Vagina (tissue), 2 donors: ENCODE data around the gene KRT24. TPM values are rescaled to one million over a fixed set of nuclear protein-coding genes. Genes with fewer than 3 reads are reported as not detected.

ENCODE experiments used
- DNase-seq, 2 donors: peaks; one replicate each; pipeline ENCODE4 v3.0.0-alpha.2; 2017; ENCODE audit errors: extremely low spot score in 2 of 2
- H3K27ac ChIP-seq: fragments of 200-600 bp; sonication (generic); one replicate; pipeline ENCODE4 v1.5.1; 2019
- H3K27me3 ChIP-seq: fragments of 200-600 bp; sonication (generic); one replicate; pipeline ENCODE4 v1.5.1; 2019
- H3K36me3 ChIP-seq, 2 donors: fragments of 200-600 bp; sonication (generic); one replicate each; pipeline ENCODE4 v1.5.1; 2017 to 2019
- H3K4me1 ChIP-seq: fragments of 200-600 bp; sonication (generic); one replicate; pipeline ENCODE4 v1.5.1; 2019
- H3K4me3 ChIP-seq, 2 donors: fragments of 200-600 bp; sonication (generic); 1 replicate in 1 of 2; 2 replicates in 1 of 2; pipeline ENCODE4 v1.5.1; 2016 to 2019
- H3K9me3 ChIP-seq: fragments of 200-600 bp; sonication (generic); one replicate; pipeline ENCODE4 v1.5.1; 2019
- CTCF ChIP-seq, 3 experiments: fragments of 450-650 bp in 2 of 3; fragments of 200-600 bp in 1 of 3; sonication (generic) in 1 of 3; IDR thresholded peaks; one replicate each; pipeline ENCODE4 v1.5.1; 2017 to 2019; ENCODE audit warnings: antibody characterized with exemption in 3 of 3, mild to moderate bottlenecking in 2 of 3, moderate library complexity in 2 of 3
- POLR2A ChIP-seq, 2 donors: fragments of 450-650 bp; IDR thresholded peaks; one replicate each; pipeline ENCODE4 v1.6.1; 2017; ENCODE audit warnings: antibody characterized with exemption in 2 of 2, mild to moderate bottlenecking in 2 of 2, moderate library complexity in 2 of 2
- POLR2AphosphoS5 ChIP-seq, 2 donors: sonication (generic); formaldehyde crosslinking; IDR thresholded peaks; one replicate each; pipeline ENCODE4 v1.9.0; 2017; ENCODE audit warnings: antibody characterized with exemption in 2 of 2, mild to moderate bottlenecking in 2 of 2, low read depth in 1 of 2; ENCODE audit not compliant: insufficient read depth in 1 of 2
- intact Hi-C: fragments of 100-400 bp; cut with DNase I; formaldehyde crosslinking; loops from one replicate; pipeline ENCODE4 v1.15.1; 2023
- total RNA-seq: library from RNA; depleted of rRNA; stranded (reverse); fragments of >200 nt; gene quantifications from one replicate; pipeline ENCODE4 v1.2.3, GENCODE V29; 2016

Gene KRT24
- total RNA-seq, 1 donor from 2014 or later: 1.5 TPM

- intact Hi-C loops: no loop called here
- H3K4me3 ChIP-seq: no peak overlapping the region
- H3K36me3 ChIP-seq: no peaks in the 10 kb centered on the region
- no peaks in the 10 kb centered on the region for H3K9me3 ChIP-seq
- no peak for DNase-seq
- H3K27ac ChIP-seq: peak overlapping the region; percentile 61
- H3K27me3 ChIP-seq: no peaks in the 10 kb centered on the region
- H3K4me1 ChIP-seq: peaks cover 6% of the 10 kb centered on the region
- TF ChIP-seq CTCF (IDR thresholded peaks at IDR 0.05) (no peak), POLR2AphosphoS5 (IDR thresholded peaks at IDR 0.05; ENCODE audit: insufficient read depth in 1 of 2, low read depth in 1 of 2) (no peak), POLR2A (IDR thresholded peaks at IDR 0.05) (no peak)
Measured at GRCh38 chr17:40722241-40722640, 18.7 kb upstream of the KRT24 start.

DNA sequence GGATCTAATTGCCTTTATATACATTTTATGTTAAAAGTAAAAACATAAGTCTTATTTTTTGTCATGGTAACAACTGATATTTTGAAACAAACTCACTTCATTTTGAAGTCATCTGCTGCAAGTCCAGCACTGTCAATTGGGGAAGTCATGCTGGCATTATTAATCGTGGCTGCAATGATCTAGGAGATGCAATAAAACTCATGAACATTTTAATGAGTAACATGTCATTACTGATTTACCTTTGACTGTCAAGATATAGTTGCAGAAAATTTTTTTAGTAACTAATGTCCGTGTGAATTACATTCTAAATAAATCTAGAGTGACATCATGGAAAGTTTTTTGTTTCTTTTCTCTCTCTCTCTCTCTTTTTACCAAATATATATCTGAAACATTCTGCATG, 17.3 kb upstream of the KRT24 start:
- peaks cover 6% of the 10 kb centered on the region for H3K4me1 ChIP-seq
- no peak for DNase-seq
- no peak overlapping the region for H3K27ac ChIP-seq
- TF ChIP-seq CTCF (IDR thresholded peaks at IDR 0.05): no peak
- TF ChIP-seq POLR2A (IDR thresholded peaks at IDR 0.05): no peak
- no peak for TF ChIP-seq POLR2AphosphoS5 (IDR thresholded peaks at IDR 0.05; ENCODE audit: insufficient read depth in 1 of 2, low read depth in 1 of 2)
- H3K9me3 ChIP-seq: no peaks in the 10 kb centered on the region
- H3K27me3 ChIP-seq: no peaks in the 10 kb centered on the region
- intact Hi-C loops: no loop called here
- H3K4me3 ChIP-seq: no peak overlapping the region
- no peaks in the 10 kb centered on the region for H3K36me3 ChIP-seq

DNA sequence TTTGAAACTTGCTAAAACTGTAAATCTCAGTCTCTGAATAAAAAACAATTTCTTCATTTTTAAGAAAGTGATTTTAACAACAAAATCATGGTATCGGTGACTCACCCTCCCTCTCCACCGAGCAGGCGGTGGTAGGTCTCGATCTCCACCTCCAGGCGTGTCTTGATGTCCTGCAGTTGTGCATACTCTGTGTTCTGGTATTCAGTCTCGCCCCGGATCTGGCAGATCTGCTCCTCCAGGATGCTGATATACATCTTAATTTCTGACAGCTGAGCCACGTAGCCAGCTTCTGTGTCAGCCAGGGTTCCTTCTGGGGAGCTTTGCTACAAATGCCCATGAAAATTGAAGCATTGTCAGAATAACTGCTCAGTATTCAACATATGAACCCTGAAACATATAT, 15.4 kb upstream of the KRT24 start:
- Histone ChIP-seq H3K4me1 (peaks cover 6% of the 10 kb centered on the region), H3K36me3 (no peaks in the 10 kb centered on the region), H3K9me3 (no peaks in the 10 kb centered on the region), H3K27me3 (no peaks in the 10 kb centered on the region), H3K4me3 (no peak overlapping the region), H3K27ac (no peak overlapping the region)
- DNase-seq: no peak
- intact Hi-C loops: no loop called here
- no peak for TF ChIP-seq POLR2AphosphoS5 (IDR thresholded peaks at IDR 0.05; ENCODE audit: insufficient read depth in 1 of 2, low read depth in 1 of 2)
- TF ChIP-seq POLR2A (IDR thresholded peaks at IDR 0.05): no peak
- no peak for TF ChIP-seq CTCF (IDR thresholded peaks at IDR 0.05)

GRCh38 chr17:40717776-40718175, 14.2 kb upstream of the KRT24 start:
- Histone ChIP-seq H3K27me3 (no peaks in the 10 kb centered on the region), H3K4me3 (no peak overlapping the region), H3K36me3 (no peaks in the 10 kb centered on the region), H3K27ac (no peak overlapping the region), H3K9me3 (no peaks in the 10 kb centered on the region), H3K4me1 (peaks cover 6% of the 10 kb centered on the region)
- TF ChIP-seq POLR2AphosphoS5 (IDR thresholded peaks at IDR 0.05; ENCODE audit: insufficient read depth in 1 of 2, low read depth in 1 of 2): no peak
- no peak for TF ChIP-seq CTCF (IDR thresholded peaks at IDR 0.05)
- no peak for TF ChIP-seq POLR2A (IDR thresholded peaks at IDR 0.05)
- DNase-seq: no peak
- intact Hi-C loops: no loop called here

GRCh38 chr17:40714473-40714872, 10.9 kb upstream of the KRT24 start:
- no peak overlapping the region for H3K27ac ChIP-seq

More at GRCh38 chr17:40714473-40714872, 10.9 kb upstream of the KRT24 start:
- DNase-seq: no peak
- peaks cover 6% of the 10 kb centered on the region for H3K4me1 ChIP-seq
- TF ChIP-seq POLR2A (IDR thresholded peaks at IDR 0.05) (no peak), CTCF (IDR thresholded peaks at IDR 0.05) (no peak), POLR2AphosphoS5 (IDR thresholded peaks at IDR 0.05; ENCODE audit: insufficient read depth in 1 of 2, low read depth in 1 of 2) (no peak)
- intact Hi-C loops: no loop called here
- H3K27me3 ChIP-seq: no peaks in the 10 kb centered on the region
- H3K36me3 ChIP-seq: no peaks in the 10 kb centered on the region
- no peaks in the 10 kb centered on the region for H3K9me3 ChIP-seq
- H3K4me3 ChIP-seq: no peak overlapping the region
